NB4 (cell line): Measurements from ENCODE around the gene DHRS3.

Experiments
- POLR2A ChIP-seq: IDR thresholded peaks from 2 replicates; pipeline ENCODE4 v1.6.1; 2011; ENCODE audit warnings: mild to moderate bottlenecking; ENCODE audit not compliant: insufficient read length; ENCODE audit errors: extremely low read depth
- TF ChIP-seq, protein P1 (sequence below): IDR thresholded peaks from one replicate; pipeline ENCODE4 v1.5.1; 2012; ENCODE audit warnings: low read depth, low read length

DNA sequence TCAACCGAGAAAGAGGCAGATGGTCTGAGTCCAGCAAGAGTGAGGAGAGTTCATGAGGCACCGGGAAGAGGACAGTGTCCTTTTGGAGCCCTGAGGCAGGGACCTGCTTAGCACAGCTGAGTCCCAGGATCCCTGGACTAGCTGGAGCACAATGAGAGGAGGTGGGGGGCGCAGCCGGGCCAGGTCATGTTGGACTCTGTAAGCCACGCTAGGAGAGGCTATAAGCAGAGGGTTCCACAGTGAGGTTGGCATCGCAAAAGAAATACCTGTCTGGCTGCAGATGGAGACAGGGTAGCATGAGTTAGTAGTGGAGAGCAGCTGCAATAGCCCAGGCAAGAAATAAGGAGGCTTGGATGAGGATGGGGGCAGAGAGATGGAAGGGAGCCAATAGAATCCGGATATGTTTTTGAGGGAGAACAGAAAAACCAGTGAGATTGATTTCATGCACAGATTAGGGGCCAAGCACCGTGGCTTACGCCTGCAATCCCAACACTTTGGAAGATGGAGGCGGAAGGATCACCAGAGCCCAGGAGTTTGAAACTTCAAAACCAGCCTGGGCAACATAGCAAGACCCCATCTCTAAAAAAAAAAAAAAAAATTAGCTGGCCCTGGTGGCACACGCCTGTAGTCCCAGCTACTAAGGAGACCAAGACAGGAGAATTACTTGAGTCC is 98.2 kb downstream of the DHRS3 start:
- TF ChIP-seq, protein P1, sequence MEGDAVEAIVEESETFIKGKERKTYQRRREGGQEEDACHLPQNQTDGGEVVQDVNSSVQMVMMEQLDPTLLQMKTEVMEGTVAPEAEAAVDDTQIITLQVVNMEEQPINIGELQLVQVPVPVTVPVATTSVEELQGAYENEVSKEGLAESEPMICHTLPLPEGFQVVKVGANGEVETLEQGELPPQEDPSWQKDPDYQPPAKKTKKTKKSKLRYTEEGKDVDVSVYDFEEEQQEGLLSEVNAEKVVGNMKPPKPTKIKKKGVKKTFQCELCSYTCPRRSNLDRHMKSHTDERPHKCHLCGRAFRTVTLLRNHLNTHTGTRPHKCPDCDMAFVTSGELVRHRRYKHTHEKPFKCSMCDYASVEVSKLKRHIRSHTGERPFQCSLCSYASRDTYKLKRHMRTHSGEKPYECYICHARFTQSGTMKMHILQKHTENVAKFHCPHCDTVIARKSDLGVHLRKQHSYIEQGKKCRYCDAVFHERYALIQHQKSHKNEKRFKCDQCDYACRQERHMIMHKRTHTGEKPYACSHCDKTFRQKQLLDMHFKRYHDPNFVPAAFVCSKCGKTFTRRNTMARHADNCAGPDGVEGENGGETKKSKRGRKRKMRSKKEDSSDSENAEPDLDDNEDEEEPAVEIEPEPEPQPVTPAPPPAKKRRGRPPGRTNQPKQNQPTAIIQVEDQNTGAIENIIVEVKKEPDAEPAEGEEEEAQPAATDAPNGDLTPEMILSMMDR = no peak
- no peak for TF ChIP-seq POLR2A
